HepG2 (cell line): ENCODE measurements around the gene GRID1. TPM values are rescaled to one million over a fixed set of nuclear protein-coding genes. Genes with fewer than 3 reads are reported as not detected.

Source experiments
- ATAC-seq: fragments of 200-7000 bp; cut with Tn5 transposase; 3 replicates; pipeline ENCODE4 v1.9.1; 2020; ENCODE audit warnings: mild to moderate bottlenecking, moderate library complexity
- BruUV-seq: library from RNA; stranded (reverse); fragments of 400-500 nt; replicated peaks from 2 replicates; lab custom pipeline; 2021; lab: Mats Ljungman, UMichigan
- CTCF ChIA-PET: fragments of 300-600 bp; formaldehyde crosslinking; extraction: SDS; loops from one replicate; lab custom pipeline; 2021; ENCODE audit warnings: low total read pairs, inconsistent platforms, low intra/inter-chr PET ratio; lab: Yijun Ruan, JAX
- POLR2A ChIA-PET: fragments of 350-600 bp; sonication (Branson Sonifier 250); formaldehyde crosslinking; loops from one replicate; lab custom pipeline; 2020; ENCODE audit warnings: antibody characterized with exemption, inconsistent platforms; lab: Yijun Ruan, JAX
- DNase-seq: peaks from one replicate; pipeline ENCODE4 v3.0.0-alpha.2; 2015; ENCODE audit warnings: low spot score
- FAIRE-seq: peaks from 3 replicates; lab custom pipeline; 2011; peaks lifted over from hg19 to GRCh38; lab: Jason Lieb, UNC
- H2AFZ ChIP-seq: one replicate; pipeline ENCODE4 v1.6.1; 2011; ENCODE audit warnings: low read length, inconsistent platforms
- H3K27ac ChIP-seq: fragments of 300-600 bp; 3 replicates; pipeline ENCODE4 v1.8.0; 2011; ENCODE audit warnings: mixed run types, mild to moderate bottlenecking, mixed read lengths, low read length, inconsistent platforms; ENCODE audit not compliant: insufficient read depth; ENCODE audit errors: extremely low read length
- H3K27me3 ChIP-seq, 2 experiments: fragments of 200-600 bp in 1 of 2; 2 replicates in 1 of 2; 3 replicates in 1 of 2; pipeline versions ENCODE4 v1.6.0 to v1.8.0; 2011; ENCODE audit warnings: low read length in 2 of 2, mild to moderate bottlenecking in 2 of 2, moderate library complexity in 2 of 2, inconsistent platforms in 1 of 2; ENCODE audit not compliant: insufficient read depth in 2 of 2, control insufficient read depth in 1 of 2
- H3K36me3 ChIP-seq, 2 experiments: fragments of 200-600 bp in 1 of 2; replicated peaks in 1 of 2; 2 replicates in 1 of 2; 3 replicates in 1 of 2; pipeline versions ENCODE4 v1.5.1 to v1.8.0; 2011; ENCODE audit warnings: low read length in 2 of 2, inconsistent platforms in 1 of 2; ENCODE audit not compliant: insufficient read depth in 2 of 2, control insufficient read depth in 1 of 2
- H3K4me1 ChIP-seq: 2 replicates; pipeline ENCODE4 v1.5.1; 2012; ENCODE audit warnings: low read length, inconsistent platforms; ENCODE audit not compliant: insufficient read depth
- H3K4me2 ChIP-seq: 2 replicates; pipeline ENCODE4 v1.6.0; 2011; ENCODE audit warnings: low read depth, low read length, inconsistent platforms
- H3K4me3 ChIP-seq, 3 experiments: fragments of 200-600 bp in 1 of 3; sonication (generic), shearing (Covaris generic) in 1 of 3; replicated peaks in 1 of 3; 2 replicates each; pipeline ENCODE4 v1.5.1; 2011 to 2016; ENCODE audit warnings: low read length in 3 of 3, inconsistent platforms in 2 of 3, low read depth in 2 of 3, mild to moderate bottlenecking in 2 of 3, control low read depth in 1 of 3, mixed read lengths in 1 of 3; ENCODE audit not compliant: insufficient read depth in 1 of 3
- H3K79me2 ChIP-seq: one replicate; pipeline ENCODE4 v1.6.1; 2011; ENCODE audit warnings: low read length, inconsistent platforms; ENCODE audit not compliant: insufficient read depth
- H3K9ac ChIP-seq: 2 replicates; pipeline ENCODE4 v1.6.0; 2011; ENCODE audit warnings: mild to moderate bottlenecking, low read depth, low read length, inconsistent platforms; ENCODE audit not compliant: insufficient read depth
- H3K9me3 ChIP-seq: 2 replicates; pipeline ENCODE4 v1.5.1; 2012; ENCODE audit warnings: mild to moderate bottlenecking, low read length
- H4K20me1 ChIP-seq: 2 replicates; pipeline ENCODE4 v1.6.0; 2011; ENCODE audit warnings: inconsistent platforms, mild to moderate bottlenecking, low read length, moderate library complexity; ENCODE audit not compliant: insufficient read depth
- HDAC2 ChIP-seq: sonication (generic); formaldehyde crosslinking; IDR thresholded peaks from 2 replicates; pipeline ENCODE4 v1.4.0; 2020; ENCODE audit warnings: missing genetic modification reagents
- HMGA1 ChIP-seq: sonication (generic); formaldehyde crosslinking; conservative IDR thresholded peaks from 2 replicates; pipeline ENCODE4 v1.4.0; 2020; ENCODE audit warnings: missing genetic modification reagents
- MAFF ChIP-seq: IDR thresholded peaks from 2 replicates; pipeline ENCODE4 v1.6.1; 2011; ENCODE audit warnings: low read depth, low read length, improper control_type of control experiment
- MAFK ChIP-seq, 2 experiments: IDR thresholded peaks in 1 of 2; conservative IDR thresholded peaks in 1 of 2; 2 replicates each; pipeline ENCODE4 v1.6.1; 2011; ENCODE audit warnings: improper control_type of control experiment in 2 of 2, low read length in 2 of 2
- PCBP1 ChIP-seq: fragments of 200-400 bp; formaldehyde crosslinking; IDR thresholded peaks from 2 replicates; pipeline ENCODE4 v1.6.1; 2017; ENCODE audit warnings: mild to moderate bottlenecking, low read depth, low read length, borderline replicate concordance
- ZNF124 ChIP-seq: sonication (generic); formaldehyde crosslinking; IDR thresholded peaks from 2 replicates; pipeline ENCODE4 v1.4.0; 2020; ENCODE audit warnings: missing genetic modification reagents
- ZNF737 ChIP-seq: sonication (generic); formaldehyde crosslinking; IDR thresholded peaks from 2 replicates; pipeline ENCODE4 v1.5.0; 2020; ENCODE audit warnings: missing genetic modification reagents, mild to moderate bottlenecking, borderline replicate concordance
- WGBS: methylation state at CpG from one replicate; pipeline ENCODE4 v1.1.6; 2017; ENCODE audit warnings: low lambda C conversion rate; 5-methylcytosine and 5-hydroxymethylcytosine counted together
- in situ Hi-C: cut with HindIII; loops from 2 replicates; pipeline ENCODE4 v1.10.0; 2017; ENCODE audit warnings: low pct_unique_long_range_greater_than_20kb; ENCODE audit not compliant: extremely low pct_ligation_motif_present
- intact Hi-C: fragments of 100-400 bp; cut with micrococcal nuclease; formaldehyde crosslinking; loops from one replicate; pipeline ENCODE4 v1.10.0; 2022; ENCODE audit not compliant: unreplicated experiment
- polyA plus RNA-seq, 8 experiments: library from polyadenylated mRNA; depleted of rRNA in 3 of 8; stranded (reverse) in 7 of 8; unstranded in 1 of 8; fragments of >200 nt; fragmentation: Illumina TruSeq in 4 of 8; extraction: Trizol in 4 of 8; gene quantifications; 2 replicates each; pipeline versions ENCODE4 v1.2.1 to v1.2.3, GENCODE V29; 2011 to 2016; ENCODE audit warnings: low read depth in 4 of 8, missing spikeins in 1 of 8, mixed read lengths in 1 of 8; ENCODE audit not compliant: insufficient read depth in 1 of 8
- total RNA-seq, 5 experiments: library from RNA; depleted of rRNA; stranded (reverse); fragments of >200 nt; fragmentation: Illumina TruSeq; extraction: Trizol; gene quantifications; 2 replicates each; pipeline ENCODE4 v1.2.3, GENCODE V29; 2016; ENCODE audit warnings: low read depth in 1 of 5
- TF ChIP-seq, protein P1 (sequence below): sonication (generic); formaldehyde crosslinking; IDR thresholded peaks from 2 replicates; pipeline ENCODE4 v1.4.0; 2020; ENCODE audit warnings: missing genetic modification reagents, borderline replicate concordance
- TF ChIP-seq, protein P2 (sequence below): sonication (generic); formaldehyde crosslinking; IDR thresholded peaks from 2 replicates; pipeline ENCODE4 v1.4.0; 2020; ENCODE audit warnings: missing genetic modification reagents, mild to moderate bottlenecking, borderline replicate concordance

Gene GRID1
- total and polyA plus RNA-seq, 2 of the 13 experiments (the other 11 are each of a cell fraction or from before 2014, with no cell fraction given), result 0.05 TPM; not detected in 1

DNA sequence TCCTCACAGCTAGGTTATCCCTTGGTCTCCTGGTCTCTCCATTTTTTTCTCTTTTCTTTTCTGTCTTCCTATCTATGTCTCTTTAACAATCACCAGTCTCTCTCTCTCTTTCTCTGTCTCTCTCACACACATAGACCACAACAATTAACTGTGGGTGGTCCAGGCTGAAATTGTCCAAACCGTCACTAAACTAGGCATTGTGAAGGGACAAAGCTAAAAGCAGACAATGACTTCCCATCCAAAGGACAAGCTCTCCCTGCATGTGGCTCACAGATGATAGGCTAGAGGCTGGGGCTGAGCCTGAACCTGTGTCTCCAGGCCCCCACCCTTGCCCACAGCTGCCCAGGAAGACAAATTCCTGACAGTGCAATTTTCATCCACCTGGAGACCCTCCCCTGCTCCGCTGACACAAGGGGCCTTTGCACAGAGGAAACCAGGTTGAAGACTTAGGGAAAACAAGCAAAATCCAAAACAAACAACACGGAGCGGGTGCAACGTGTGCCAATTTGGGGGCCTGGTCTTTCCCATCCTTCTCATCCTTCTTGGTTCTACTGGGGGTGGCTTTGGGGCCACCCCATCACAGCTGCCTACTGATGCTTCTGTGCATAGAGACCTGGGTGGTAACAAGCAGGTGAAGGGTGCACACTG is 755.4 kb downstream of the GRID1 start:
- Histone ChIP-seq H3K79me2 (no peaks in the 10 kb centered on the region), H3K9me3 (no peaks in the 10 kb centered on the region), H3K27me3 (0 out of 5 replicates have a peak, but pooled peaks cover 0 to 8% of the 10 kb centered on the region in 2 experiments), H3K9ac (no peak overlapping the region), H3K4me1 (no peaks in the 10 kb centered on the region), H3K4me2 (no peak overlapping the region), H3K27ac (no peak overlapping the region), H2AFZ (no peak overlapping the region), H3K4me3 (no peak overlapping the region), H3K36me3 (no peaks in the 10 kb centered on the region), H4K20me1 (no peaks in the 10 kb centered on the region)
- ChIA-PET CTCF (no interaction called here), POLR2A (no interaction called here)
- intact Hi-C loops, result no loop called here
- ATAC-seq (no peak), DNase-seq (no peak), FAIRE-seq (no peak)
- WGBS, result 0% methylated on average over 5 of the region's 5 CpGs
- no TSS peak for BruUV-seq
- TF ChIP-seq, protein P1, sequence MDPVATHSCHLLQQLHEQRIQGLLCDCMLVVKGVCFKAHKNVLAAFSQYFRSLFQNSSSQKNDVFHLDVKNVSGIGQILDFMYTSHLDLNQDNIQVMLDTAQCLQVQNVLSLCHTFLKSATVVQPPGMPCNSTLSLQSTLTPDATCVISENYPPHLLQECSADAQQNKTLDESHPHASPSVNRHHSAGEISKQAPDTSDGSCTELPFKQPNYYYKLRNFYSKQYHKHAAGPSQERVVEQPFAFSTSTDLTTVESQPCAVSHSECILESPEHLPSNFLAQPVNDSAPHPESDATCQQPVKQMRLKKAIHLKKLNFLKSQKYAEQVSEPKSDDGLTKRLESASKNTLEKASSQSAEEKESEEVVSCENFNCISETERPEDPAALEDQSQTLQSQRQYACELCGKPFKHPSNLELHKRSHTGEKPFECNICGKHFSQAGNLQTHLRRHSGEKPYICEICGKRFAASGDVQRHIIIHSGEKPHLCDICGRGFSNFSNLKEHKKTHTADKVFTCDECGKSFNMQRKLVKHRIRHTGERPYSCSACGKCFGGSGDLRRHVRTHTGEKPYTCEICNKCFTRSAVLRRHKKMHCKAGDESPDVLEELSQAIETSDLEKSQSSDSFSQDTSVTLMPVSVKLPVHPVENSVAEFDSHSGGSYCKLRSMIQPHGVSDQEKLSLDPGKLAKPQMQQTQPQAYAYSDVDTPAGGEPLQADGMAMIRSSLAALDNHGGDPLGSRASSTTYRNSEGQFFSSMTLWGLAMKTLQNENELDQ (CRISPR knock-in tag), result no peak
- TF ChIP-seq ZNF124 (CRISPR knock-in tag) (no peak), ZNF737 (CRISPR knock-in tag) (no peak), HDAC2 (CRISPR knock-in tag) (no peak), MAFF (peak; percentile 23; the same call in 1 of the 2 replicates), HMGA1 (CRISPR knock-in tag) (no peak), MAFK (conservative IDR thresholded peaks at IDR 0.05 in 1 of 2, IDR thresholded peaks at IDR 0.05 in 1 of 2; ENCODE audit: low read length in 2 of 2) (peak; percentile 25 to 42), PCBP1 (no peak)
- TF ChIP-seq, protein P2, sequence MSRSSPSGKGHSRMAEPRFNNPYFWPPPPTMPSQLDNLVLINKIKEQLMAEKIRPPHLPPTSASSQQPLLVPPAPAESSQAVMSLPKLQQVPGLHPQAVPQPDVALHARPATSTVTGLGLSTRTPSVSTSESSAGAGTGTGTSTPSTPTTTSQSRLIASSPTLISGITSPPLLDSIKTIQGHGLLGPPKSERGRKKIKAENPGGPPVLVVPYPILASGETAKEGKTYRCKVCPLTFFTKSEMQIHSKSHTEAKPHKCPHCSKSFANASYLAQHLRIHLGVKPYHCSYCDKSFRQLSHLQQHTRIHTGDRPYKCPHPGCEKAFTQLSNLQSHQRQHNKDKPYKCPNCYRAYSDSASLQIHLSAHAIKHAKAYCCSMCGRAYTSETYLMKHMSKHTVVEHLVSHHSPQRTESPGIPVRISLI (CRISPR knock-in tag), result no peak
- in situ Hi-C loops, result no loop called here
